Thymus (tissue), 14 donors: ENCODE measurements around the gene PRKRA. TPM values are rescaled to one million over a fixed set of nuclear protein-coding genes. Genes with fewer than 3 reads are reported as not detected.
A peak's percentile ranks its signal among the peaks of the same experiment; 100 is the strongest.

ENCODE experiments used
- DNase-seq, 9 donors: peaks; one replicate each; pipeline ENCODE4 v3.0.0-alpha.2; 2013; ENCODE audit warnings: low spot score in 9 of 9, low read depth in 6 of 9, missing footprints in 1 of 9
- H3K27ac ChIP-seq, 2 donors: one replicate each; pipeline ENCODE4 v1.5.1; 2013; ENCODE audit warnings: control low read depth in 1 of 2, low read depth in 1 of 2, low read length in 1 of 2, mild to moderate bottlenecking in 1 of 2, moderate library complexity in 1 of 2
- H3K27me3 ChIP-seq, 2 donors: one replicate each; pipeline ENCODE4 v1.5.1; 2013; ENCODE audit warnings: low read length in 1 of 2; ENCODE audit not compliant: control insufficient read depth in 2 of 2, insufficient read depth in 1 of 2
- H3K36me3 ChIP-seq, 2 donors: one replicate each; pipeline ENCODE4 v1.5.1; 2013; ENCODE audit warnings: low read length in 1 of 2, mild to moderate bottlenecking in 1 of 2, moderate library complexity in 1 of 2; ENCODE audit not compliant: control insufficient read depth in 2 of 2, insufficient read depth in 2 of 2
- H3K4me1 ChIP-seq, 2 donors: one replicate each; pipeline ENCODE4 v1.5.1; 2013; ENCODE audit warnings: low read length in 2 of 2; ENCODE audit not compliant: control insufficient read depth in 2 of 2, insufficient read depth in 2 of 2
- H3K4me3 ChIP-seq, 2 donors: one replicate each; pipeline ENCODE4 v1.5.1; 2013; ENCODE audit warnings: low read length in 2 of 2, control low read depth in 1 of 2, mild to moderate bottlenecking in 1 of 2
- H3K9me3 ChIP-seq, 2 donors: one replicate each; pipeline ENCODE4 v1.5.1; 2013; ENCODE audit warnings: low read length in 1 of 2, mild to moderate bottlenecking in 1 of 2; ENCODE audit not compliant: control insufficient read depth in 2 of 2, insufficient read depth in 1 of 2
- WGBS: extraction: QIAGEN DNeasy Blood & Tissue Kit; methylation state at CpG from one replicate; pipeline ENCODE4 v1.1.7; 2013; 5-methylcytosine and 5-hydroxymethylcytosine counted together
- long read RNA-seq, 10 donors: transcript quantifications; one replicate each; lab custom pipeline, GENCODE V29; 2026
- polyA plus RNA-seq: library from polyadenylated mRNA; stranded (reverse); fragments of 200-250 nt; gene quantifications from one replicate; pipeline ENCODE4 v1.2.3, GENCODE V29; 2013
- total RNA-seq: library from RNA; stranded (reverse); fragments of 120-200 nt; gene quantifications from one replicate; pipeline ENCODE4 v1.2.4, GENCODE V29; 2013
- donor health status: healthy.

Gene PRKRA
- total RNA-seq: 35.3 TPM
- polyA plus RNA-seq: 65.4 TPM
- long read RNA-seq, donor 1, partial matches to known transcripts: 0 of 2 reads
- long read RNA-seq, donor 1, other reads (novel, unspliced or antisense): 0 of 2 reads
- long read RNA-seq, donor 2, transcript PRKRA-201 (8 exons, 1,826 nt): major isoform, 24 of 87 reads
- long read RNA-seq, donor 2, transcript PRKRA-203 (7 exons, 1,344 nt): minor isoform, 5 of 87 reads
- long read RNA-seq, donor 2, partial matches to known transcripts: 46 of 87 reads
- long read RNA-seq, donor 2, other reads (novel, unspliced or antisense): 5 of 87 reads
- long read RNA-seq, donor 3, transcript PRKRA-201 (8 exons, 1,826 nt): major isoform, 11 of 73 reads
- long read RNA-seq, donor 3, partial matches to known transcripts: 56 of 73 reads
- long read RNA-seq, donor 3, other reads (novel, unspliced or antisense): 0 of 73 reads
- long read RNA-seq, donor 4, transcript PRKRA-201 (8 exons, 1,826 nt): major isoform, 7 of 20 reads
- long read RNA-seq, donor 4, partial matches to known transcripts: 12 of 20 reads
- long read RNA-seq, donor 4, other reads (novel, unspliced or antisense): 0 of 20 reads
- long read RNA-seq, donor 5, transcript PRKRA-201 (8 exons, 1,826 nt): major isoform, 14 of 29 reads
- long read RNA-seq, donor 5, partial matches to known transcripts: 7 of 29 reads
- long read RNA-seq, donor 5, other reads (novel, unspliced or antisense): 0 of 29 reads
- long read RNA-seq, donor 6, transcript PRKRA-201 (8 exons, 1,826 nt): major isoform, 11 of 15 reads
- long read RNA-seq, donor 6, partial matches to known transcripts: 0 of 15 reads
- long read RNA-seq, donor 6, other reads (novel, unspliced or antisense): 0 of 15 reads
- long read RNA-seq, donor 7, transcript PRKRA-201 (8 exons, 1,826 nt): major isoform, 7 of 33 reads
- long read RNA-seq, donor 7, partial matches to known transcripts: 20 of 33 reads
- long read RNA-seq, donor 7, other reads (novel, unspliced or antisense): 0 of 33 reads
- long read RNA-seq, donor 8, transcript PRKRA-201 (8 exons, 1,826 nt): major isoform, 7 of 10 reads
- long read RNA-seq, donor 8, partial matches to known transcripts: 0 of 10 reads
- long read RNA-seq, donor 8, other reads (novel, unspliced or antisense): 0 of 10 reads
- long read RNA-seq, donor 9, transcript PRKRA-201 (8 exons, 1,826 nt): major isoform, 7 of 8 reads
- long read RNA-seq, donor 9, partial matches to known transcripts: 0 of 8 reads
- long read RNA-seq, donor 9, other reads (novel, unspliced or antisense): 0 of 8 reads
- long read RNA-seq, donor 10, transcript PRKRA-201 (8 exons, 1,826 nt): major isoform, 6 of 17 reads
- long read RNA-seq, donor 10, partial matches to known transcripts: 10 of 17 reads
- long read RNA-seq, donor 10, other reads (novel, unspliced or antisense): 0 of 17 reads

DNA sequence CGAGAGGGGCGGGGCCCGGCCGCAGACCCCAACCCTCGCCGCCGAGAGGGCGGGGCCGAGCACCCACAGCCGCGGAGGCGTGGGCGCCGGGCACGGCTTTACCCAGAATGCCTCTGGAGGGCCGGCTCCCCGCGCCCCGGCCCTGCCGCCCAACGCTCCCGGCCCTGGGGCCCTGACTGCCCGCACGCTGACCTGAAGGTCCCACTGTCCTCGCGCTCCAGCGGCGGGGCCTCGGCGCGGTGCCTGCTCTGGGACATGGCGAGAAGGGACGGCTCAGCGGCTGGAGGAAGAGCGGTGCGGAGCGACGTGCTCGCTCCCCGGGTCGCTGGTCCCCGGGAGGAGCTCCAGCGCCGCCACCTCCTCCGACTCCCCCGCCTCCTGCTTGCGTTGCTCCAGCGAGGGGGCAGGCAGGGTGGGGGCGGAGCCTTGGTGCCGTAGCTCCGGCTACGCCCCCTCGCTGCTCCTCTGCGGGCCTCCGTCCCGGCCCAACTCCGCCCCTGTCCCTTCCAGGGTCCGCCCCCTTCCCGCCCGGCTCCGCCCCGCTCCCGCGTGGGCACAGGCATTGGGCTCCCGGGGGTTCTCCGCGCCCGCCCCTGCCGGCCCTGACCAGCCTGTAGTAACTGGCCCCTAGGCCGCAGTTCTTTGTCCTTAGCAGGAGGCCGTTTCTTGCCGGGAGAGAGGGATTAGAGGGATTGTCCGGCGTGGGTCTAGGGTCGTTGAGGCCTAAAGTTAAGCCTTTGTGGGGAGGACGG is at the start of gene PRKRA, which contains the start of gene PJVK:
TSS of gene PRKRA (minus strand) at position 402 of the 752 bp plus-strand sequence. CDS start at position 257, 145 bp downstream.
TSS of gene PJVK (plus strand) at position 605 of the 752 bp plus-strand sequence. CDS start 2,032 bp downstream, outside the sequence.
- DNase-seq: peak; percentile 83 to 97 (median 91)
- H3K36me3 ChIP-seq: peaks cover 2 to 16% of the 10 kb centered on the region in 2 donors
- peak within 1 kb of the TSS; percentile 75 to 76 for H3K4me3 ChIP-seq
- H3K9me3 ChIP-seq: no peaks in the 10 kb centered on the region
- under 1% methylated on average over 76 of the region's 76 CpGs for WGBS
- H3K27me3 ChIP-seq: no peaks in the 10 kb centered on the region
- peak within 1 kb of the TSS; percentile 97 to 99 for H3K27ac ChIP-seq
- peaks cover 11 to 18% of the 10 kb centered on the region in 2 donors for H3K4me1 ChIP-seq

DNA sequence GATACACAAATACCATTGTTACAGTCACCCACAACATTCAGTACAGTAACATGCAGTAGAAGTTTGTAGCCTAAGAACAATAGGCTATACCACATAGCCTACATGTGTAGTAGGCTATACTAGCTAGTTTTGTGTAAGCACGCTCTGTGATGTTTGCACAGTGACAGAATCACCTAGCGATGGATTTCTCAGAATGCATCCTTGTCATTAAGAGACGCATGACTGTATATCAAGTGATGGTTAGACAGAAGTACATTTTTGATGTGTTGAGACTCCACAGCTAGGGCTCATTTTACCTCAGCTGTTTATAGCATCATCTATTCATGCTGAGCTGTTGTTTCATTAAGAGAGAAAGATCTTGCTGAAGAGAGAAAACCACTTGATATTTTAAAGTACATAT is 48.7 kb upstream of the PRKRA start:
- no peak overlapping the region for H3K27ac ChIP-seq
- no peaks in the 10 kb centered on the region for H3K4me1 ChIP-seq
- no peaks in the 10 kb centered on the region for H3K9me3 ChIP-seq
- DNase-seq: no peak
- H3K36me3 ChIP-seq: peaks cover 23 to 55% of the 10 kb centered on the region in 2 donors
- WGBS: 98% methylated on average over 3 of the region's 3 CpGs
- H3K27me3 ChIP-seq: no peaks in the 10 kb centered on the region
- no peak overlapping the region for H3K4me3 ChIP-seq

- Histone ChIP-seq H3K36me3 (peaks cover 32 to 57% of the 10 kb centered on the region in 2 donors), H3K9me3 (no peaks in the 10 kb centered on the region), H3K4me1 (no peaks in the 10 kb centered on the region), H3K4me3 (no peak overlapping the region), H3K27ac (no peak overlapping the region), H3K27me3 (no peaks in the 10 kb centered on the region)
- DNase-seq: no peak
Observed at GRCh38 chr2:178498137-178498536, 47.2 kb upstream of the PRKRA start.

GRCh38 chr2:178496049-178496448 is 45.1 kb upstream of the PRKRA start:
- no peaks in the 10 kb centered on the region for H3K9me3 ChIP-seq
- DNase-seq: no peak
- H3K27me3 ChIP-seq: no peaks in the 10 kb centered on the region
- no peak overlapping the region for H3K4me3 ChIP-seq
- H3K4me1 ChIP-seq: no peaks in the 10 kb centered on the region
- no peak overlapping the region for H3K27ac ChIP-seq
- peaks cover 37 to 46% of the 10 kb centered on the region in 2 donors for H3K36me3 ChIP-seq
- WGBS: 94% methylated on average over 4 of the region's 4 CpGs

- WGBS: 95% methylated on average over 6 of the region's 6 CpGs
- H3K36me3 ChIP-seq: peaks cover 26 to 30% of the 10 kb centered on the region in 2 donors
Observed at GRCh38 chr2:178491612-178492011, 40.6 kb upstream of the PRKRA start.

GRCh38 chr2:178485356-178485755 is 34.4 kb upstream of the PRKRA start:
- Histone ChIP-seq H3K9me3 (no peaks in the 10 kb centered on the region), H3K4me1 (peaks cover 11 to 16% of the 10 kb centered on the region in 2 donors), H3K27ac (no peak overlapping the region), H3K36me3 (no peaks in the 10 kb centered on the region), H3K4me3 (no peak overlapping the region), H3K27me3 (no peaks in the 10 kb centered on the region)
- no peak for DNase-seq
- WGBS: 99% methylated on average over 3 of the region's 3 CpGs

More at GRCh38 chr2:178491612-178492011, 40.6 kb upstream of the PRKRA start:
- H3K9me3 ChIP-seq: no peaks in the 10 kb centered on the region
- no peak overlapping the region for H3K27ac ChIP-seq
- H3K27me3 ChIP-seq: no peaks in the 10 kb centered on the region
- H3K4me3 ChIP-seq: no peak overlapping the region
- H3K4me1 ChIP-seq: no peaks in the 10 kb centered on the region
- no peak for DNase-seq

GRCh38 chr2:178484245-178485041 is 33.5 kb upstream of the PRKRA start:
- no peak for DNase-seq
- peaks cover 17% of the 10 kb centered on the region in 2 donors for H3K4me1 ChIP-seq
- 93% methylated on average over 6 of the region's 6 CpGs for WGBS

More at GRCh38 chr2:178484245-178485041, 33.5 kb upstream of the PRKRA start:
- Histone ChIP-seq H3K27ac (no peak overlapping the region), H3K27me3 (peaks cover 0 to 2% of the 10 kb centered on the region in 2 donors), H3K36me3 (no peaks in the 10 kb centered on the region), H3K4me3 (no peak overlapping the region), H3K9me3 (no peaks in the 10 kb centered on the region)
